K562 treated with DMSO at 1 percent for 24 hours (cell line): ENCODE data around the gene USH2A. TPM values are rescaled to one million over a fixed set of nuclear protein-coding genes. Genes with fewer than 3 reads are reported as not detected.

Source experiments
- total RNA-seq: library from RNA; unstranded; fragments of 300-600 nt; gene quantifications from 2 replicates; pipeline ENCODE4 v1.2.3, GENCODE V29; 2022; ENCODE audit warnings: low read depth; ENCODE audit not compliant: insufficient read depth

USH2A gene, protein sequence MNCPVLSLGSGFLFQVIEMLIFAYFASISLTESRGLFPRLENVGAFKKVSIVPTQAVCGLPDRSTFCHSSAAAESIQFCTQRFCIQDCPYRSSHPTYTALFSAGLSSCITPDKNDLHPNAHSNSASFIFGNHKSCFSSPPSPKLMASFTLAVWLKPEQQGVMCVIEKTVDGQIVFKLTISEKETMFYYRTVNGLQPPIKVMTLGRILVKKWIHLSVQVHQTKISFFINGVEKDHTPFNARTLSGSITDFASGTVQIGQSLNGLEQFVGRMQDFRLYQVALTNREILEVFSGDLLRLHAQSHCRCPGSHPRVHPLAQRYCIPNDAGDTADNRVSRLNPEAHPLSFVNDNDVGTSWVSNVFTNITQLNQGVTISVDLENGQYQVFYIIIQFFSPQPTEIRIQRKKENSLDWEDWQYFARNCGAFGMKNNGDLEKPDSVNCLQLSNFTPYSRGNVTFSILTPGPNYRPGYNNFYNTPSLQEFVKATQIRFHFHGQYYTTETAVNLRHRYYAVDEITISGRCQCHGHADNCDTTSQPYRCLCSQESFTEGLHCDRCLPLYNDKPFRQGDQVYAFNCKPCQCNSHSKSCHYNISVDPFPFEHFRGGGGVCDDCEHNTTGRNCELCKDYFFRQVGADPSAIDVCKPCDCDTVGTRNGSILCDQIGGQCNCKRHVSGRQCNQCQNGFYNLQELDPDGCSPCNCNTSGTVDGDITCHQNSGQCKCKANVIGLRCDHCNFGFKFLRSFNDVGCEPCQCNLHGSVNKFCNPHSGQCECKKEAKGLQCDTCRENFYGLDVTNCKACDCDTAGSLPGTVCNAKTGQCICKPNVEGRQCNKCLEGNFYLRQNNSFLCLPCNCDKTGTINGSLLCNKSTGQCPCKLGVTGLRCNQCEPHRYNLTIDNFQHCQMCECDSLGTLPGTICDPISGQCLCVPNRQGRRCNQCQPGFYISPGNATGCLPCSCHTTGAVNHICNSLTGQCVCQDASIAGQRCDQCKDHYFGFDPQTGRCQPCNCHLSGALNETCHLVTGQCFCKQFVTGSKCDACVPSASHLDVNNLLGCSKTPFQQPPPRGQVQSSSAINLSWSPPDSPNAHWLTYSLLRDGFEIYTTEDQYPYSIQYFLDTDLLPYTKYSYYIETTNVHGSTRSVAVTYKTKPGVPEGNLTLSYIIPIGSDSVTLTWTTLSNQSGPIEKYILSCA (N-terminal part only)
- total RNA-seq, result not detected in 2 replicates

GRCh38 chr1:216422821-216423520 is at the start of gene USH2A:
Gene USH2A, minus strand, starts transcription at chr1:216423448. Its CDS starts 1,112 bp downstream, at chr1:216422336.

